ENCODE data around the gene KIAA0040. TPM values are rescaled to one million over a fixed set of nuclear protein-coding genes. Genes with fewer than 3 reads are reported as not detected.
"Not testable (repeated sequence)": the region's sequence is repeated elsewhere in the genome, so short reads cannot be mapped to it uniquely, and the experiment has no call there.

KIAA0040 gene
- total RNA-seq, 1 donor from 2014 or later = not detected

GRCh38 chr1:175138579-175138978, 54.0 kb downstream of the KIAA0040 start:
- no peak for DNase-seq (ENCODE audit: low read depth)

- DNase-seq (ENCODE audit: low read depth) = no peak
Measured at GRCh38 chr1:175137369-175137768, 55.2 kb downstream of the KIAA0040 start.

GRCh38 chr1:175136246-175136645, 56.3 kb downstream of the KIAA0040 start:
- no peak for DNase-seq (ENCODE audit: low read depth)

- DNase-seq (ENCODE audit: low read depth) = no peak
Measured at GRCh38 chr1:175134500-175134899, 58.1 kb downstream of the KIAA0040 start.

GRCh38 chr1:175133673-175134435, 58.7 kb downstream of the KIAA0040 start:
- no peak for DNase-seq (ENCODE audit: low read depth)

GRCh38 chr1:175132436-175132835, 60.1 kb downstream of the KIAA0040 start:
- DNase-seq (ENCODE audit: low read depth) = no peak

GRCh38 chr1:175131095-175131494, 61.5 kb downstream of the KIAA0040 start:
- DNase-seq (ENCODE audit: low read depth) = no peak

GRCh38 chr1:175130649-175131045, 61.9 kb downstream of the KIAA0040 start:
- DNase-seq (ENCODE audit: low read depth) = no peak

- DNase-seq (ENCODE audit: low read depth) = no peak
Measured at GRCh38 chr1:175129997-175130648, 62.5 kb downstream of the KIAA0040 start.

GRCh38 chr1:175129644-175129996, 63.0 kb downstream of the KIAA0040 start:
- no peak for DNase-seq (ENCODE audit: low read depth)

GRCh38 chr1:175129182-175129581, 63.4 kb downstream of the KIAA0040 start:
- DNase-seq (ENCODE audit: low read depth) = no peak

- DNase-seq (ENCODE audit: low read depth) = no peak
Measured at GRCh38 chr1:175128523-175128922, 64.1 kb downstream of the KIAA0040 start.

GRCh38 chr1:175127565-175127964, 65.0 kb downstream of the KIAA0040 start:
- no peak for DNase-seq (ENCODE audit: low read depth)

GRCh38 chr1:175126347-175126746, 66.2 kb downstream of the KIAA0040 start:
- DNase-seq (ENCODE audit: low read depth) = no peak

- DNase-seq (ENCODE audit: low read depth) = no peak
Measured at GRCh38 chr1:175124861-175125260, 67.7 kb downstream of the KIAA0040 start.

GRCh38 chr1:175120511-175120910, 72.1 kb downstream of the KIAA0040 start:
- DNase-seq (ENCODE audit: low read depth) = no peak

GRCh38 chr1:175118375-175119367, 73.9 kb downstream of the KIAA0040 start:
- no peak for DNase-seq (ENCODE audit: low read depth)

- no peak for DNase-seq (ENCODE audit: low read depth)
Measured at GRCh38 chr1:175116903-175117302, 75.7 kb downstream of the KIAA0040 start.

- no peak for DNase-seq (ENCODE audit: low read depth)
Measured at GRCh38 chr1:175116210-175116798, 76.3 kb downstream of the KIAA0040 start.

- DNase-seq (ENCODE audit: low read depth) = no peak
Measured at GRCh38 chr1:175114996-175115395, 77.6 kb downstream of the KIAA0040 start.

- DNase-seq (ENCODE audit: low read depth) = not testable (repeated sequence)
Measured at GRCh38 chr1:175108331-175108820, 84.2 kb downstream of the KIAA0040 start.
